ENCODE results near the gene MACROD2. TPM values are rescaled to one million over a fixed set of nuclear protein-coding genes. Genes with fewer than 3 reads are reported as not detected.
"Not testable (repeated sequence)": the region's sequence is repeated elsewhere in the genome, so short reads cannot be mapped to it uniquely, and the experiment has no call there.

Gene MACROD2
- total and polyA plus RNA-seq, 8 donors, result 0.78 to 31.3 (median 10.9) TPM; not detected in 1

DNA sequence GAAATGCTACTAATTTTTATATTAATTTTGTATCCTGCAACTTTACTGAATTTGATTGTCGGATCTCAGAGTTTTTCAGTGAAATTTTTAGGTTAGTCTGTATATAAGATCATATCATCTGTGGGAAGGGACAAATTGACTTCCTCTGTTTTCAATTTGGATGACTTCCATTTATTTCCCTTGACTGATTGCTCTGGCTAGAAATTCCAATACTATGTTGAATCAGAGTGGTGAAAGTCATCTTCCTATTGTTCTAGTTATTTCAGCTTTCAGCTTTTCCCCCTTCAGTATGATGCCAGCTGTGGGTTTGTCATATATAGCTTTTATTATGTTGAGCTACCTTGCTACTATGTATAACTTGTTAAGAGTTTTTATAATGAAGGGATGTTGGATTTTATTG is 1806.7 kb downstream of the MACROD2 start:
- intact Hi-C loops (cut with DNase I; ENCODE audit: low total_unique reads), result no loop called here

DNA sequence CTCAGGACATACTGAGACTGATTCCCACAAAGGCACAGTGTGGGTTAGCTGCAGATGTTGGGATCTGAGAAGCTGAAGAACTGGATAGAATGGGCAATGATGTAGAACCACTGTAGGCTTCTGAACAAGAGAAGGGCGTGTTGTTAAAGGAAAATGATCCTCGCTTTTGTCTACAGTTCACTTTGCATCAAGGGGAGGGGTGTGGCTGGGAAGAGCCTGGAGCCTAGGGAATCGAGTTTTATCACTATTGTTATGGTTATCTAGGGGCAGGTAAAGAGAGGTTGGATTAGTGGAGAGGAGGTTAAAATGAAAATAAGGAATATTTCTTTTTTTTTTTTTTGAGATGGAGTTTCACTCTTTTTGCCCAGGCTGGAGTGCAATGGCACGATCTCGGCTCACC is 1809.8 kb downstream of the MACROD2 start:
- WGBS, 5 donors, result 74 to 93% (median 88%) methylated on average over 3 to 5 of the region's 5 CpGs
- intact Hi-C loops (cut with DNase I; ENCODE audit: low total_unique reads), result no loop called here
- DNase-seq, result no peak
- Histone ChIP-seq H3K9me3 (no peaks in the 10 kb centered on the region), H3K27me3 (no peaks in the 10 kb centered on the region), H3K4me3 (no peak overlapping the region), H3K4me1 (no peaks in the 10 kb centered on the region), H3K27ac (no peak overlapping the region), H3K36me3 (no peaks in the 10 kb centered on the region)
- TF ChIP-seq POLR2AphosphoS5 (IDR thresholded peaks at IDR 0.05) (no peak), EP300 (IDR thresholded peaks at IDR 0.05) (no peak), POLR2A (IDR thresholded peaks at IDR 0.05) (no peak)
- TF ChIP-seq, protein P1, sequence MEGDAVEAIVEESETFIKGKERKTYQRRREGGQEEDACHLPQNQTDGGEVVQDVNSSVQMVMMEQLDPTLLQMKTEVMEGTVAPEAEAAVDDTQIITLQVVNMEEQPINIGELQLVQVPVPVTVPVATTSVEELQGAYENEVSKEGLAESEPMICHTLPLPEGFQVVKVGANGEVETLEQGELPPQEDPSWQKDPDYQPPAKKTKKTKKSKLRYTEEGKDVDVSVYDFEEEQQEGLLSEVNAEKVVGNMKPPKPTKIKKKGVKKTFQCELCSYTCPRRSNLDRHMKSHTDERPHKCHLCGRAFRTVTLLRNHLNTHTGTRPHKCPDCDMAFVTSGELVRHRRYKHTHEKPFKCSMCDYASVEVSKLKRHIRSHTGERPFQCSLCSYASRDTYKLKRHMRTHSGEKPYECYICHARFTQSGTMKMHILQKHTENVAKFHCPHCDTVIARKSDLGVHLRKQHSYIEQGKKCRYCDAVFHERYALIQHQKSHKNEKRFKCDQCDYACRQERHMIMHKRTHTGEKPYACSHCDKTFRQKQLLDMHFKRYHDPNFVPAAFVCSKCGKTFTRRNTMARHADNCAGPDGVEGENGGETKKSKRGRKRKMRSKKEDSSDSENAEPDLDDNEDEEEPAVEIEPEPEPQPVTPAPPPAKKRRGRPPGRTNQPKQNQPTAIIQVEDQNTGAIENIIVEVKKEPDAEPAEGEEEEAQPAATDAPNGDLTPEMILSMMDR (IDR thresholded peaks at IDR 0.05), result no peak

More for the DNA sequence above, 1806.7 kb downstream of the MACROD2 start:
- no peak for DNase-seq
- Histone ChIP-seq H3K27me3 (no peaks in the 10 kb centered on the region), H3K9me3 (no peaks in the 10 kb centered on the region), H3K27ac (no peak overlapping the region), H3K4me1 (no peaks in the 10 kb centered on the region), H3K4me3 (no peak overlapping the region), H3K36me3 (no peaks in the 10 kb centered on the region)
- TF ChIP-seq POLR2A (IDR thresholded peaks at IDR 0.05) (no peak), POLR2AphosphoS5 (IDR thresholded peaks at IDR 0.05) (no peak), EP300 (IDR thresholded peaks at IDR 0.05) (no peak)
- TF ChIP-seq, protein P1 (IDR thresholded peaks at IDR 0.05), result no peak
- WGBS, 5 donors, result 82 to 95% (median 84%) methylated on average over 1 of the region's 1 CpG

DNA sequence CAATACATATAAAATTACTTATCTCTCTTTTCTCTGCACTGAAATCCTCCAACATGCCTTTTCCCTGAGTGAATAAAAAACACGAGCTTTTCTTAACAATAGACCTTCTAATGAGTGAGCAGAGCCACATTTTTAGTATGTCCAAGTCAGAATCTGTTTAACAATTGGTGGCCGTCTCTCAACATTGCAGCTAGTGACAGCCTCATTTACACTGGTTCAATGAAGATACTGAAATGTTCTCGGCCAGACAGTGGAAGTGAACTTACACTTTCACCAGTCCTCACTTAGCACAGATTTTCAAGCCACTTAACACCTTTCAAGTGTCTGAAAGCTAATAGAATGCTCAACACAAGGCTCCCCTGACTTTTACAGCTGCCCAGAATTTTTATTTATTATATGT is 1810.8 kb downstream of the MACROD2 start:
- TF ChIP-seq EP300 (IDR thresholded peaks at IDR 0.05), result no peak
- TF ChIP-seq POLR2AphosphoS5 (IDR thresholded peaks at IDR 0.05), result no peak
- TF ChIP-seq, protein P1 (IDR thresholded peaks at IDR 0.05), result no peak
- TF ChIP-seq POLR2A (IDR thresholded peaks at IDR 0.05), result no peak
- Histone ChIP-seq H3K9me3 (no peaks in the 10 kb centered on the region), H3K27me3 (no peaks in the 10 kb centered on the region), H3K27ac (no peak overlapping the region), H3K4me1 (no peaks in the 10 kb centered on the region), H3K4me3 (no peak overlapping the region), H3K36me3 (no peaks in the 10 kb centered on the region)
- intact Hi-C loops (cut with DNase I; ENCODE audit: low total_unique reads), result no loop called here
- WGBS, 5 donors, result 76 to 85% (median 81%) methylated on average over 3 of the region's 3 CpGs
- no peak for DNase-seq

DNA sequence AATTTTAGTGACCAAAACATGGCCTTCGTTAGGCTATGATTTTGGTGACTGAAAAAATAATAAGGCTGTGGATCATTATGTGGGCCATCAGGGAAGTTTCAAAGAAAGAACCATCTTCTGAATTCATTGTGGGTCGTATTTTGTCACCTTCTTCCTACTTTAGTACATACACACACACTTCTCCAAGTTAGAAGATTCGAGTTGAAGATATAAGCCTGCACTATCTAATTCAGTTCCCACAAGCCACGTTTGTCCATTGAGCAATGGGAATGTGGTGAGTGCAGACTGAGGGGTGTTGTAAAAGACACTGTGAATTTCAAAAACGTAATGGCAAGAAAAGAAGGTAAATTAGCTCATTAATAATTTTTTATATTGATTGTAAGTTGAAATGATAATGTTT is 1812.0 kb downstream of the MACROD2 start:
- H3K4me1 ChIP-seq, result no peaks in the 10 kb centered on the region
- TF ChIP-seq POLR2A (IDR thresholded peaks at IDR 0.05), result no peak
- no peak for TF ChIP-seq POLR2AphosphoS5 (IDR thresholded peaks at IDR 0.05)
- TF ChIP-seq, protein P1 (IDR thresholded peaks at IDR 0.05), result no peak
- TF ChIP-seq EP300 (IDR thresholded peaks at IDR 0.05), result no peak
- H3K27ac ChIP-seq, result no peak overlapping the region
- no peak for DNase-seq
- no peak overlapping the region for H3K4me3 ChIP-seq
- H3K36me3 ChIP-seq, result no peaks in the 10 kb centered on the region
- WGBS, 5 donors, result 80 to 89% (median 84%) methylated on average over 5 of the region's 5 CpGs
- intact Hi-C loops (cut with DNase I; ENCODE audit: low total_unique reads), result no loop called here
- no peaks in the 10 kb centered on the region for H3K27me3 ChIP-seq
- no peaks in the 10 kb centered on the region for H3K9me3 ChIP-seq

DNA sequence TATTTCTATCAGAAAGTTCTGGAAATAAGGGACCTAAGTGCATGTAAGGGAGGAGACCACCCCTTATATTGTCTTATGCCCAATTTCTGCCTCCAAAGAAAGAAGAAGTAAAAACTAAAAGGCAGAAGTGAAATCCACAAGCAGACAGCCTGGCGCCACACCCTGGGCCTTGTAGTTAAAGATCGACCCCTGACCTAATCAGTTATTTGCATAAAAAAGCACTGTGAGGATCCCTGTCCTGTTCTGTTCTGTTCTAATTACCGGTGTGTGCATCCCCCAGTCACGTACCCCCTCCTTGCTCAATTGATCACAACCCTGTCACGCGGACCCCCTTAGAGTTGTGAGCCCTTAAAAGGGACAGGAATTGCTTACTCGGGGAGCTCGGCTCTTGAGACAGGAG is 1812.5 kb downstream of the MACROD2 start:
- H3K9me3 ChIP-seq; DNase-seq; H3K27ac ChIP-seq; intact Hi-C loops (cut with DNase I; ENCODE audit: low total_unique reads); H3K4me1 ChIP-seq; H3K36me3 ChIP-seq; H3K4me3 ChIP-seq; H3K27me3 ChIP-seq: not testable (repeated sequence)
- WGBS, 5 donors, result 90 to 96% (median 94%) methylated on average over 8 of the region's 8 CpGs
